ENCODE results near the gene PIP4K2B.

The PIP4K2B gene

GRCh38 chr17:38746004-38746848, 53.1 kb downstream of the PIP4K2B start:
- H3K4me3 ChIP-seq (ENCODE audit: control insufficient read depth, low read depth, low read length), result peak overlapping the region; percentile 99
- no peak for TF ChIP-seq CTCF (IDR thresholded peaks at IDR 0.05; ENCODE audit: control insufficient read depth, insufficient read depth, low read depth, low read length, missing control alignments)
- DNase-seq (ENCODE audit: low read depth), result no peak

- H3K4me3 ChIP-seq (ENCODE audit: control insufficient read depth, low read depth, low read length), result no peak overlapping the region
- no peak for TF ChIP-seq CTCF (IDR thresholded peaks at IDR 0.05; ENCODE audit: control insufficient read depth, insufficient read depth, low read depth, low read length, missing control alignments)
These were observed 53.8 kb downstream of the PIP4K2B start for GRCh38 chr17:38745545-38745944.

GRCh38 chr17:38743556-38744171, 55.7 kb downstream of the PIP4K2B start:
- no peak for TF ChIP-seq CTCF (IDR thresholded peaks at IDR 0.05; ENCODE audit: control insufficient read depth, insufficient read depth, low read depth, low read length, missing control alignments)
- no peak for DNase-seq (ENCODE audit: low read depth)
- H3K4me3 ChIP-seq (ENCODE audit: control insufficient read depth, low read depth, low read length), result no peak overlapping the region

More at GRCh38 chr17:38745545-38745944, 53.8 kb downstream of the PIP4K2B start:
- DNase-seq (ENCODE audit: low read depth), result no peak

GRCh38 chr17:38742411-38743308, 56.7 kb downstream of the PIP4K2B start:
- no peak overlapping the region for H3K4me3 ChIP-seq (ENCODE audit: control insufficient read depth, low read depth, low read length)
- no peak for TF ChIP-seq CTCF (IDR thresholded peaks at IDR 0.05; ENCODE audit: control insufficient read depth, insufficient read depth, low read depth, low read length, missing control alignments)
- DNase-seq (ENCODE audit: low read depth), result no peak

GRCh38 chr17:38741921-38742410, 57.4 kb downstream of the PIP4K2B start:
- H3K4me3 ChIP-seq (ENCODE audit: control insufficient read depth, low read depth, low read length), result no peak overlapping the region
- no peak for TF ChIP-seq CTCF (IDR thresholded peaks at IDR 0.05; ENCODE audit: control insufficient read depth, insufficient read depth, low read depth, low read length, missing control alignments)
- DNase-seq (ENCODE audit: low read depth), result no peak

- TF ChIP-seq CTCF (IDR thresholded peaks at IDR 0.05; ENCODE audit: control insufficient read depth, insufficient read depth, low read depth, low read length, missing control alignments), result no peak
- H3K4me3 ChIP-seq (ENCODE audit: control insufficient read depth, low read depth, low read length), result no peak overlapping the region
- DNase-seq (ENCODE audit: low read depth), result no peak
These were observed 57.9 kb downstream of the PIP4K2B start for GRCh38 chr17:38741461-38741860.
